PC-3 (cell line): ENCODE data around the gene TAOK3. TPM values are rescaled to one million over a fixed set of nuclear protein-coding genes. Genes with fewer than 3 reads are reported as not detected.

Experiments
- ATAC-seq: fragments of 200-7000 bp; cut with Tn5 transposase; 2 replicates; pipeline ENCODE4 v1.9.1; 2020; ENCODE audit warnings: mild to moderate bottlenecking, moderate library complexity
- BruUV-seq: library from RNA; stranded (reverse); fragments of 400-500 nt; replicated peaks from 2 replicates; lab custom pipeline; 2021; lab: Mats Ljungman, UMichigan
- CTCF ChIA-PET: fragments of 300-600 bp; sonication (Branson Sonifier 250); formaldehyde crosslinking; loops from one replicate; lab custom pipeline; 2022; ENCODE audit warnings: antibody characterized with exemption; lab: Charles Lee
- POLR2A ChIA-PET: fragments of 300-600 bp; sonication (Branson Sonifier 250); formaldehyde crosslinking; loops from one replicate; lab custom pipeline; 2022; ENCODE audit warnings: antibody characterized with exemption; ENCODE audit not compliant: unreplicated experiment; lab: Charles Lee
- DNase-seq: peaks from one replicate; pipeline ENCODE4 v3.0.0-alpha.2; 2015
- H2AFZ ChIP-seq: fragments of 300-600 bp; sonication (generic); 2 replicates; pipeline ENCODE4 v1.6.0; 2016; ENCODE audit warnings: antibody characterized with exemption, low read length
- H3F3A ChIP-seq: fragments of 300-600 bp; sonication (generic); one replicate; pipeline ENCODE4 v1.6.0; 2017; ENCODE audit warnings: antibody characterized with exemption, low read length, control low read depth, mild to moderate bottlenecking; ENCODE audit not compliant: unreplicated experiment
- H3K27ac ChIP-seq: fragments of 300-600 bp; sonication (generic); 2 replicates; pipeline ENCODE4 v1.5.1; 2016; ENCODE audit warnings: mild to moderate bottlenecking, low read length
- H3K27me3 ChIP-seq: fragments of 300-600 bp; sonication (generic); 2 replicates; pipeline ENCODE4 v1.6.1; 2016; ENCODE audit warnings: low read length, mixed read lengths
- H3K36me3 ChIP-seq: fragments of 300-600 bp; sonication (generic); 2 replicates; pipeline ENCODE4 v1.6.1; 2016; ENCODE audit warnings: low read depth, mixed run types, low read length, mixed read lengths
- H3K4me1 ChIP-seq: fragments of 300-600 bp; sonication (generic); 2 replicates; pipeline ENCODE4 v1.5.1; 2016; ENCODE audit warnings: low read length; ENCODE audit not compliant: insufficient read depth
- H3K4me2 ChIP-seq: fragments of 300-600 bp; sonication (generic); 2 replicates; pipeline ENCODE4 v1.6.0; 2016; ENCODE audit warnings: low read length
- H3K4me3 ChIP-seq: fragments of 300-600 bp; sonication (generic); 2 replicates; pipeline ENCODE4 v1.5.1; 2016; ENCODE audit warnings: mild to moderate bottlenecking, low read length, mixed read lengths
- H3K79me2 ChIP-seq: fragments of 300-600 bp; sonication (generic); 2 replicates; pipeline ENCODE4 v1.6.1; 2017; ENCODE audit warnings: low read length, mixed read lengths
- H3K9ac ChIP-seq: fragments of 300-600 bp; sonication (generic); 2 replicates; pipeline ENCODE4 v1.6.0; 2016; ENCODE audit warnings: mild to moderate bottlenecking, low read length
- H3K9me2 ChIP-seq: fragments of 300-600 bp; sonication (generic); replicated peaks from 2 replicates; pipeline ENCODE4 v1.6.1; 2016; ENCODE audit warnings: mixed run types, low read length, mixed read lengths
- H3K9me3 ChIP-seq: fragments of 300-600 bp; sonication (generic); 2 replicates; pipeline ENCODE4 v1.6.1; 2016; ENCODE audit warnings: low read length, mixed read lengths
- H4K20me1 ChIP-seq: fragments of 300-600 bp; sonication (generic); 2 replicates; pipeline ENCODE4 v1.6.1; 2016; ENCODE audit warnings: low read length, mixed read lengths
- CTCF ChIP-seq: fragments of 300-600 bp; sonication (generic); conservative IDR thresholded peaks from 2 replicates; pipeline ENCODE4 v1.5.1; 2017; ENCODE audit warnings: antibody characterized with exemption, low read depth, mild to moderate bottlenecking, low read length
- EZH2 ChIP-seq: fragments of 300-600 bp; sonication (generic); IDR thresholded peaks from one replicate; pipeline ENCODE4 v1.6.1; 2017; ENCODE audit warnings: antibody characterized with exemption, mild to moderate bottlenecking, low read length; ENCODE audit not compliant: unreplicated experiment
- EZH2phosphoT487 ChIP-seq: fragments of 300-600 bp; sonication (generic); IDR thresholded peaks from 2 replicates; pipeline ENCODE4 v1.6.1; 2018; ENCODE audit warnings: mild to moderate bottlenecking, antibody characterized with exemption, low read length, borderline replicate concordance
- intact Hi-C: fragments of 100-400 bp; cut with micrococcal nuclease; formaldehyde crosslinking; loops from 2 replicates; pipeline ENCODE4 v1.9.0; 2023
- total RNA-seq: library from RNA; depleted of rRNA; stranded (reverse); fragments of >200 nt; gene quantifications from 2 replicates; pipeline ENCODE4 v1.2.3, GENCODE V29; 2014

TAOK3 gene
- total RNA-seq, 1 experiment from 2014 or later: 27.9 TPM

- H3F3A ChIP-seq: no peaks in the 10 kb centered on the region
- POLR2A ChIA-PET: no interaction called here
- H3K4me3 ChIP-seq: no peak overlapping the region
- no peak overlapping the region for H3K9ac ChIP-seq
- TF ChIP-seq EZH2: no peak
- no peak for TF ChIP-seq CTCF
- no peak for TF ChIP-seq EZH2phosphoT487
- H3K9me2 ChIP-seq: no peaks in the 10 kb centered on the region
- no peak overlapping the region for H2AFZ ChIP-seq
- H3K9me3 ChIP-seq: no peaks in the 10 kb centered on the region
- intact Hi-C loops: loop anchor here (2.0 to 5.0 kb wide), 2 partner anchors 33 to 88 kb away; no protein-coding TSS in a partner anchor
- ATAC-seq: no peak
- H4K20me1 ChIP-seq: no peaks in the 10 kb centered on the region
- no peaks in the 10 kb centered on the region for H3K27me3 ChIP-seq
- no peak overlapping the region for H3K27ac ChIP-seq
- DNase-seq: no peak
- CTCF ChIA-PET: interaction anchor here (0.6 kb wide), 1 partner anchor 103 kb away, joined by 3 read pairs; the partner anchor contains the start of gene TAOK3
- peaks cover 18% of the 10 kb centered on the region for H3K4me1 ChIP-seq
- no peak overlapping the region for H3K4me2 ChIP-seq
- no TSS peak for BruUV-seq
- H3K79me2 ChIP-seq: no peaks in the 10 kb centered on the region
- H3K36me3 ChIP-seq: no peaks in the 10 kb centered on the region
Measured at GRCh38 chr12:118269806-118270205, 102.9 kb downstream of the TAOK3 start.

GRCh38 chr12:118259079-118259478, 113.6 kb downstream of the TAOK3 start:
- Histone ChIP-seq H2AFZ (no peak overlapping the region), H3K9ac (no peak overlapping the region), H3K9me3 (no peaks in the 10 kb centered on the region), H3F3A (no peaks in the 10 kb centered on the region), H3K27me3 (no peaks in the 10 kb centered on the region), H3K4me1 (no peaks in the 10 kb centered on the region; the same call in 1 of the 2 replicates), H4K20me1 (no peaks in the 10 kb centered on the region), H3K27ac (no peak overlapping the region), H3K79me2 (no peaks in the 10 kb centered on the region), H3K36me3 (no peaks in the 10 kb centered on the region), H3K4me3 (no peak overlapping the region), H3K4me2 (no peak overlapping the region), H3K9me2 (no peaks in the 10 kb centered on the region)
- no peak; the same call in 1 of the 2 replicates for ATAC-seq
- DNase-seq: no peak
- ChIA-PET POLR2A (no interaction called here), CTCF (no interaction called here)
- BruUV-seq: no TSS peak
- TF ChIP-seq CTCF (no peak), EZH2 (no peak), EZH2phosphoT487 (no peak)
- intact Hi-C loops: no loop called here

- ATAC-seq: no peak
- TF ChIP-seq EZH2: no peak
- no peak for TF ChIP-seq CTCF
- no peak for TF ChIP-seq EZH2phosphoT487
- Histone ChIP-seq H4K20me1 (no peaks in the 10 kb centered on the region), H3K79me2 (no peaks in the 10 kb centered on the region), H3F3A (no peaks in the 10 kb centered on the region), H3K4me3 (no peak overlapping the region), H3K9me2 (no peaks in the 10 kb centered on the region), H3K36me3 (no peaks in the 10 kb centered on the region), H3K4me1 (no peaks in the 10 kb centered on the region; the same call in 1 of the 2 replicates), H2AFZ (no peak overlapping the region), H3K4me2 (no peak overlapping the region), H3K27ac (no peak overlapping the region), H3K27me3 (no peaks in the 10 kb centered on the region), H3K9ac (no peak overlapping the region), H3K9me3 (no peaks in the 10 kb centered on the region)
- ChIA-PET CTCF (no interaction called here), POLR2A (no interaction called here)
- no TSS peak for BruUV-seq
- intact Hi-C loops: no loop called here
- no peak for DNase-seq
Measured at GRCh38 chr12:118256352-118256751, 116.4 kb downstream of the TAOK3 start.
